OCI-LY7 (cell line): ENCODE results near the gene ARHGAP26. TPM values are rescaled to one million over a fixed set of nuclear protein-coding genes. Genes with fewer than 3 reads are reported as not detected.

ENCODE experiments used
- BruUV-seq: library from RNA; stranded (reverse); fragments of 400-500 nt; replicated peaks from 2 replicates; lab custom pipeline; 2021; lab: Mats Ljungman, UMichigan
- CTCF ChIA-PET: fragments of 300-600 bp; sonication (Branson Sonifier 250); formaldehyde crosslinking; loops from one replicate; lab custom pipeline; 2022; ENCODE audit warnings: antibody characterized with exemption; ENCODE audit not compliant: unreplicated experiment; lab: Charles Lee
- POLR2A ChIA-PET: fragments of 300-600 bp; sonication (Branson Sonifier 250); formaldehyde crosslinking; loops from one replicate; lab custom pipeline; 2022; ENCODE audit warnings: antibody characterized with exemption; lab: Charles Lee
- DNase-seq: peaks from one replicate; pipeline ENCODE4 v3.0.0-alpha.2; 2015; ENCODE audit warnings: low spot score
- H2AFZ ChIP-seq: fragments of 200-600 bp; sonication (generic), shearing (Covaris generic); 2 replicates; pipeline ENCODE4 v1.6.1; 2014; ENCODE audit warnings: mild to moderate bottlenecking, antibody characterized with exemption, low read length, moderate library complexity
- H3K27ac ChIP-seq: fragments of 200-600 bp; sonication (generic); 2 replicates; pipeline ENCODE4 v1.5.1; 2014; ENCODE audit warnings: mixed run types, low read depth, mild to moderate bottlenecking, moderate library complexity, low read length, inconsistent platforms; ENCODE audit not compliant: poor library complexity, severe bottlenecking
- H3K36me3 ChIP-seq: fragments of 200-600 bp; sonication (generic); 2 replicates; pipeline ENCODE4 v1.6.1; 2014; ENCODE audit warnings: mild to moderate bottlenecking, antibody characterized with exemption, low read length, moderate library complexity, mixed read lengths; ENCODE audit not compliant: insufficient read depth
- H3K4me1 ChIP-seq: fragments of 200-600 bp; sonication (generic); 2 replicates; pipeline ENCODE4 v1.5.1; 2014; ENCODE audit warnings: mild to moderate bottlenecking, low read length; ENCODE audit not compliant: insufficient read depth, poor library complexity, severe bottlenecking
- H3K4me2 ChIP-seq: fragments of 200-600 bp; sonication (generic); 2 replicates; pipeline ENCODE4 v1.6.1; 2014; ENCODE audit warnings: mild to moderate bottlenecking, low read length
- H3K4me3 ChIP-seq: fragments of 200-600 bp; sonication (generic); 2 replicates; pipeline ENCODE4 v1.5.1; 2014; ENCODE audit warnings: mild to moderate bottlenecking, low read depth, low read length; ENCODE audit not compliant: poor library complexity, severe bottlenecking
- H3K79me2 ChIP-seq: fragments of 200-600 bp; sonication (generic); 2 replicates; pipeline ENCODE4 v1.6.1; 2016; ENCODE audit warnings: low read depth, mild to moderate bottlenecking, low read length, moderate library complexity, mixed read lengths; ENCODE audit not compliant: insufficient read depth
- H3K9me2 ChIP-seq: fragments of 200-600 bp; sonication (generic); 2 replicates; pipeline ENCODE4 v1.6.1; 2016; ENCODE audit warnings: mild to moderate bottlenecking, low read length, mixed read lengths; ENCODE audit not compliant: insufficient read depth
- H3K9me3 ChIP-seq: fragments of 200-600 bp; sonication (generic); 2 replicates; pipeline ENCODE4 v1.6.1; 2014; ENCODE audit warnings: mild to moderate bottlenecking, mixed run types, low read length, mixed read lengths
- H4K20me1 ChIP-seq: fragments of 200-600 bp; sonication (generic); 2 replicates; pipeline ENCODE4 v1.6.1; 2014; ENCODE audit warnings: mild to moderate bottlenecking, antibody characterized with exemption, low read length, moderate library complexity, mixed read lengths; ENCODE audit not compliant: insufficient read depth
- CTCF ChIP-seq: fragments of 200-600 bp; sonication (generic); conservative IDR thresholded peaks from 2 replicates; pipeline ENCODE4 v1.5.1; 2014; ENCODE audit warnings: mild to moderate bottlenecking, antibody characterized with exemption, low read length, moderate library complexity, mixed read lengths
- EZH2phosphoT487 ChIP-seq: fragments of 200-600 bp; sonication (generic); IDR thresholded peaks from 2 replicates; pipeline ENCODE4 v1.6.1; 2018; ENCODE audit warnings: low read depth, borderline replicate concordance, mild to moderate bottlenecking, mixed run types, antibody characterized with exemption, low read length, moderate library complexity, mixed read lengths
- intact Hi-C: fragments of 100-400 bp; cut with micrococcal nuclease; formaldehyde crosslinking; loops from one replicate; pipeline ENCODE4 v1.10.0; 2022; ENCODE audit not compliant: unreplicated experiment
- total RNA-seq, 2 experiments: library from RNA; depleted of rRNA in 1 of 2; stranded (reverse); fragments of >200 nt in 1 of 2; shearing (Covaris generic) in 1 of 2; gene quantifications; 2 replicates each; pipeline ENCODE4 v1.2.3, GENCODE V29; 2014 to 2022

Gene ARHGAP26
- total RNA-seq, 2 experiments from 2014 or later: 7.0 to 19.1 TPM

GRCh38 chr5:143245929-143246561, 475.9 kb downstream of the ARHGAP26 start:
- Histone ChIP-seq H3K9me3 (no peaks in the 10 kb centered on the region), H3K4me2 (no peak overlapping the region), H3K4me1 (no peaks in the 10 kb centered on the region), H3K27ac (no peak overlapping the region), H3K36me3 (no peaks in the 10 kb centered on the region), H3K79me2 (no peaks in the 10 kb centered on the region), H4K20me1 (no peaks in the 10 kb centered on the region), H3K9me2 (no peaks in the 10 kb centered on the region), H2AFZ (no peak overlapping the region), H3K4me3 (no peak overlapping the region)
- no peak for TF ChIP-seq CTCF
- no peak for TF ChIP-seq EZH2phosphoT487
- BruUV-seq: no TSS peak
- DNase-seq: no peak
- POLR2A ChIA-PET: interaction anchor here (0.5 kb wide), 1 partner anchor 149 kb away, joined by 10 read pairs; no protein-coding TSS in a partner anchor
- CTCF ChIA-PET: no interaction called here
- intact Hi-C loops: no loop called here

GRCh38 chr5:143247134-143247815, 477.1 kb downstream of the ARHGAP26 start:
- no peaks in the 10 kb centered on the region for H3K79me2 ChIP-seq
- TF ChIP-seq CTCF (no peak), EZH2phosphoT487 (no peak)
- ChIA-PET POLR2A (interaction anchor here (0.6 kb wide), 1 partner anchor 767 kb away, joined by 5 read pairs; no protein-coding TSS in a partner anchor), CTCF (interaction anchor here (0.6 kb wide), 1 partner anchor 25 kb away, joined by 3 read pairs; no protein-coding TSS in a partner anchor)
- no peak overlapping the region for H2AFZ ChIP-seq
- H4K20me1 ChIP-seq: no peaks in the 10 kb centered on the region
- no peaks in the 10 kb centered on the region for H3K4me1 ChIP-seq
- no peak overlapping the region for H3K4me2 ChIP-seq
- no peaks in the 10 kb centered on the region for H3K9me3 ChIP-seq
- DNase-seq: no peak
- no peak overlapping the region for H3K27ac ChIP-seq
- no peak overlapping the region for H3K4me3 ChIP-seq
- no peaks in the 10 kb centered on the region for H3K9me2 ChIP-seq
- BruUV-seq: no TSS peak
- intact Hi-C loops: no loop called here
- no peaks in the 10 kb centered on the region for H3K36me3 ChIP-seq

- no peak overlapping the region for H3K4me2 ChIP-seq
- no peaks in the 10 kb centered on the region for H4K20me1 ChIP-seq
- BruUV-seq: no TSS peak
- TF ChIP-seq EZH2phosphoT487: no peak
- H3K79me2 ChIP-seq: no peaks in the 10 kb centered on the region
- no peak for DNase-seq
- H3K36me3 ChIP-seq: no peaks in the 10 kb centered on the region
- POLR2A ChIA-PET: interaction anchor here (1.0 kb wide), 1 partner anchor 501 kb away, joined by 3 read pairs; no protein-coding TSS in a partner anchor
- intact Hi-C loops: no loop called here
- no peak overlapping the region for H3K27ac ChIP-seq
- H3K4me3 ChIP-seq: no peak overlapping the region
- no peak overlapping the region for H2AFZ ChIP-seq
- H3K9me3 ChIP-seq: no peaks in the 10 kb centered on the region
- no peaks in the 10 kb centered on the region for H3K9me2 ChIP-seq
- CTCF ChIA-PET: no interaction called here
- H3K4me1 ChIP-seq: no peaks in the 10 kb centered on the region
These were observed 478.2 kb downstream of the ARHGAP26 start for GRCh38 chr5:143248391-143248790.
